H1 (cell line): ENCODE measurements around the gene MMAB. TPM values are rescaled to one million over a fixed set of nuclear protein-coding genes. Genes with fewer than 3 reads are reported as not detected.

Source experiments
- JUN ChIP-seq: IDR thresholded peaks from 2 replicates; pipeline ENCODE4 v1.6.1; 2011; ENCODE audit warnings: low read depth, mild to moderate bottlenecking, improper control_type of control experiment, low read length
- KDM5A ChIP-seq: fragments of 200-600 bp; IDR thresholded peaks from 2 replicates; pipeline ENCODE4 v1.7.1; 2012; ENCODE audit warnings: mild to moderate bottlenecking, low read length, inconsistent platforms, mixed read lengths
- SP4 ChIP-seq: IDR thresholded peaks from 2 replicates; pipeline ENCODE4 v1.6.1; 2012; ENCODE audit warnings: low read length, inconsistent platforms
- polyA plus RNA-seq, 7 experiments: library from polyadenylated mRNA; depleted of rRNA in 3 of 7; stranded (reverse) in 5 of 7; unstranded in 2 of 7; fragments of >200 nt in 5 of 7; fragments of 200-250 nt in 2 of 7; gene quantifications; 1 replicate in 5 of 7; 2 replicates in 1 of 7; 4 replicates in 1 of 7; pipeline versions ENCODE4 v1.2.1 to v1.2.3, GENCODE V29; 2011 to 2013; ENCODE audit warnings: missing spikeins in 2 of 7, mixed read lengths in 2 of 7
- total RNA-seq: library from RNA; stranded (reverse); fragmentation: NEBNext Ultra II Directional; extraction: Animal tissue kit (Norgen Biotek cat#: 25700); gene quantifications from 2 replicates; pipeline ENCODE4 v1.2.1, GENCODE V29; 2021

MMAB gene
- total and polyA plus RNA-seq, 2 of the 8 experiments (the other 6 are each of a cell fraction or from before 2014, with no cell fraction given), result 12.9 to 18.5 TPM

DNA sequence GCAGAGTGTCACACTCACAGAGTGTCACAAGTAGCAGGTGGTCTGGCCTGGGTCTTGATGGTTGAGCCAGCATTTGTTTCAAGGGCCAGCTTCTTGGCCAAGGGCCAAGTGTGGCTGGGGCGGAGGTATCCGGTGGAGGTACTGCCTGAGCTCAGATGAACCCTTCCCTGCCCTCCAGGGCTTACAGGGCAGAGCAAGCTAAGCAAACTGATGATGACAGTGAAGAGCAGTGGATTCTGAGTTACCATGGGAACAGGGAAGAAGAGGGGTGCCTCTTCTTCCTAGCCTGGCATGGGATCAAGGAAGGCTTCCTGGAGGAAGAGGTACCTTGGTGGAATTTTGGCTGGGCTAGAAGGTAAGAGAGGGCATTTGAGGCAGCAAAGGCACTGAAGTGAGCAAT lies 36.0 kb upstream of the MMAB start (continued):
- TF ChIP-seq JUN, result no peak
- TF ChIP-seq KDM5A, result no peak
- no peak for TF ChIP-seq SP4
